GM18858 (cell line): ENCODE measurements around the gene AHDC1.

Source experiments
- ATAC-seq: cut with Tn5 transposase; IDR thresholded peaks from one replicate; pipeline ENCODE4 v1.9.1; 2021; ENCODE audit not compliant: unreplicated experiment

Gene AHDC1

GRCh38 chr1:27599605-27600497 is 4.1 kb downstream of the AHDC1 start:
- ATAC-seq, result no peak

GRCh38 chr1:27598902-27599528 is 4.9 kb downstream of the AHDC1 start:
- ATAC-seq, result no peak

- ATAC-seq, result no peak
These were observed 5.7 kb downstream of the AHDC1 start for GRCh38 chr1:27598295-27598687.

- ATAC-seq, result no peak
These were observed 6.2 kb downstream of the AHDC1 start for GRCh38 chr1:27597516-27598294.

- ATAC-seq, result no peak
These were observed 7.0 kb downstream of the AHDC1 start for GRCh38 chr1:27596986-27597385.

GRCh38 chr1:27596261-27596660 is 7.7 kb downstream of the AHDC1 start:
- no peak for ATAC-seq

GRCh38 chr1:27595597-27595996 is 8.3 kb downstream of the AHDC1 start:
- ATAC-seq, result no peak

- no peak for ATAC-seq
These were observed 9.1 kb downstream of the AHDC1 start for GRCh38 chr1:27594564-27595510.

- ATAC-seq, result no peak
These were observed 10.0 kb downstream of the AHDC1 start for GRCh38 chr1:27593678-27594563.

- ATAC-seq, result no peak
These were observed 10.8 kb downstream of the AHDC1 start for GRCh38 chr1:27592931-27593677.

GRCh38 chr1:27592232-27592930 is 11.6 kb downstream of the AHDC1 start:
- ATAC-seq, result no peak

GRCh38 chr1:27591622-27592021 is 12.3 kb downstream of the AHDC1 start:
- ATAC-seq, result no peak

GRCh38 chr1:27590917-27591508 is 12.9 kb downstream of the AHDC1 start:
- no peak for ATAC-seq

GRCh38 chr1:27589841-27590426 is 14.0 kb downstream of the AHDC1 start:
- no peak for ATAC-seq

GRCh38 chr1:27589441-27589840 is 14.5 kb downstream of the AHDC1 start:
- ATAC-seq, result no peak

GRCh38 chr1:27588256-27589232 is 15.4 kb downstream of the AHDC1 start:
- ATAC-seq, result no peak
